ENCODE results near the gene FCRL2.

FCRL2 gene

DNA sequence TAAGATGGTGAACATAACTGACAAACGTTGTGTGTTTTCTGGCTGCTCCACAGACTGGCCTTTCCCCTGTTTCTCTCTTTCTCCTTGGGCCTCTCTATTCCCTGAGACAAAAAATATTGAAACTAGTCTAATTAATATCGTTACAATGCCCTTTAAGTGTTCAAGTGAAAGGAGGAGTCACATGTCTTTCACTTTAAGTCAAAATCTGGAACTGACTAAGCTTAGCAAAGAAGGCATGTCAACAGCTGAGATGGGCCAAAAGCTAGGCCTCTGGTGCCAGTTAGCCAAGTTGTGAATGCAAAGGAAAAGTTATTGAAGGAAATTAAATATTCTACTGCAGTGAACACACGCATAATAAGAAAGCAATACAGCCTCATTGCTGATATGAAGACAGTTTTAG, 44.2 kb downstream of the FCRL2 start:
- Histone ChIP-seq H3K27ac (no peak overlapping the region), H3K4me3 (no peak overlapping the region)
- no peak for DNase-seq (ENCODE audit: low spot score)
- TF ChIP-seq, protein P1, sequence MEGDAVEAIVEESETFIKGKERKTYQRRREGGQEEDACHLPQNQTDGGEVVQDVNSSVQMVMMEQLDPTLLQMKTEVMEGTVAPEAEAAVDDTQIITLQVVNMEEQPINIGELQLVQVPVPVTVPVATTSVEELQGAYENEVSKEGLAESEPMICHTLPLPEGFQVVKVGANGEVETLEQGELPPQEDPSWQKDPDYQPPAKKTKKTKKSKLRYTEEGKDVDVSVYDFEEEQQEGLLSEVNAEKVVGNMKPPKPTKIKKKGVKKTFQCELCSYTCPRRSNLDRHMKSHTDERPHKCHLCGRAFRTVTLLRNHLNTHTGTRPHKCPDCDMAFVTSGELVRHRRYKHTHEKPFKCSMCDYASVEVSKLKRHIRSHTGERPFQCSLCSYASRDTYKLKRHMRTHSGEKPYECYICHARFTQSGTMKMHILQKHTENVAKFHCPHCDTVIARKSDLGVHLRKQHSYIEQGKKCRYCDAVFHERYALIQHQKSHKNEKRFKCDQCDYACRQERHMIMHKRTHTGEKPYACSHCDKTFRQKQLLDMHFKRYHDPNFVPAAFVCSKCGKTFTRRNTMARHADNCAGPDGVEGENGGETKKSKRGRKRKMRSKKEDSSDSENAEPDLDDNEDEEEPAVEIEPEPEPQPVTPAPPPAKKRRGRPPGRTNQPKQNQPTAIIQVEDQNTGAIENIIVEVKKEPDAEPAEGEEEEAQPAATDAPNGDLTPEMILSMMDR (IDR thresholded peaks at IDR 0.05): no peak

DNA sequence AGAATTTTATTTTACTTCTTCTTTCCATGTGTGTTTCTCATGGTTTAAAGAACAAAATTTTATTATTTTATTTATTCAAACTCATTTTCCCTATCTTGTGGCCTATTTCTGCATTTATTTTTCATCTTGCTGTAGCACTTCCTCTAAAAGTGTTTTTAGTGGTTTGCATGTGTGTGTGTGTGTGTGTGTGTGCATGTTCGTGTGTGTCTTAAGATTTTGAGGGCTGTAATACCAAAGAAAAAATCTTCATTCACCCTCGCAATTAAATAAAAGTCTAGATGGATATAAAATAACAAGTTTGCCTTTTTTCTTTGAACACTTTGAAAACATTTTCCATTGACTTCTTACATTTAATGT, 51.7 kb downstream of the FCRL2 start:
- no peak for DNase-seq (ENCODE audit: low spot score)
- TF ChIP-seq, protein P1 (IDR thresholded peaks at IDR 0.05): no peak
- Histone ChIP-seq H3K27ac (no peak overlapping the region), H3K4me3 (no peak overlapping the region)

DNA sequence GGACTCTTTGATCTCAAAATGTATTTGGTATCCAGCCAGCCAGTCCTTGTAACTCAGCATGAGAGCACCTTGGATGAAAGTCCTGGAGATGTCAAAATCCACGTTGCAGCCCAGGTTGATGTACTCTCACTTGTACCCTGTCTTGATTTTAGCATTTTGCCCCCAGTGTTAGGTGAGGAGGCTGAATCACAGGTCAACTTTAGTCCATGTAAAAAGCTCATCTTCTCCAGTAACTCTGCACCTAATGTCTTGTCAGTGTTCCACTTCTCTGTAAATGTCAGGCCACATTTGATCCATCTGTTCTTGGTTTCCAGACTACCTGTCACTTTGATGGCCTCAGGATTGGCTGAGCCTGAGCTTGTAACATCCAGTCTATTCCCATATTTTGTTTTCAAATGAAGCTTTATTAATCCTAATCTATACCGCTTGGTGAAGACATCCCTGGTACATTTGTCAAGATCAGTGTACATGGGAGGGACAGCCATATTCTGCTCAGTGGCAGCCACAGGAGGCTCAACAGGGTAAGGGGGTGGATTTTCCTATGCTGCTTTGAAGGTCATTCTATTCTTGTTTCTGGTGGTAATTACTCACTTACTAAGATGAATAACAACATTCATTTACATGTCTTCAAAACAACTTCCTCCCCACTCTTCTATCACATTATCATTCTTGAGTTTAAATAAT, 52.3 kb downstream of the FCRL2 start:
- no peak overlapping the region for H3K27ac ChIP-seq
- H3K4me3 ChIP-seq: no peak overlapping the region
- TF ChIP-seq, protein P1 (IDR thresholded peaks at IDR 0.05): no peak
- no peak for DNase-seq (ENCODE audit: low spot score)

DNA sequence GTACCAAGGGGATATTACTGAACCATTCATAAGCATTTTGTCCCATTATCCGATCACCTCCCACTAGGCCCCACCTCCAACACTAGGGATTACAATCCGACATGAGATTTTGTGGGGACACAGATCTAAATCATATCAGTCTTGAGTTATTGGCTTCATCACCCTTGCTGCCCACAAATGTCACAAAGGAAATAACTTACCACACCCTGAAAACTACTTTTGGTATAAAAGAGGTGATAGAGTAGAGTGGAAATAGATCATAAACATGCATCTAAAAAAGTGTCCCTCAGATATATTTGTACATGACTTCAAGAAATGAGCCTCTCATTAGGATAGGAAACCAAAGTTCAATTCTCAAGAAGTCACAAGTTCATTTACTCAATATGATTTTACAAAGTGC, 53.8 kb downstream of the FCRL2 start:
- Histone ChIP-seq H3K4me3 (no peak overlapping the region), H3K27ac (no peak overlapping the region)
- TF ChIP-seq, protein P1 (IDR thresholded peaks at IDR 0.05): no peak
- no peak for DNase-seq (ENCODE audit: low spot score)

DNA sequence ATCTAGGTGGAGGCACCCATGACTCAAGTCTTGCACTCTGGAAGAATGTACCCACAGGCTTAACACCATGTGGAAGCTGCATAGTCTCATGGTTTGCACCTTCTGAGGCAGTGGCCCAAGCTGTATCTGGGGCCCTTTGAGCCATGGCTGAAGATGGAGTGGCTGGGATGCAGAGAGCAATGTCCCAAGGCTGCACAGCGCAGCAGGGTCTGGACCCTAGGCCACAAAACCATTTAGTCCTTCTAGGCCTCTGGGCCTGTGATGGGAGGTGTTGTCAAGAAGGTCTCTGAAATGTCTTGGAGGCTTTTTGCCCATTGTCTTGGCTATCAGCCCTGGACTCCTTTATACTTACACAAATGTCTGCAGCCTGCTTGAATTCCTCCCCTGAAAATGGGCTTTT, 54.9 kb downstream of the FCRL2 start:
- no peak overlapping the region for H3K27ac ChIP-seq
- no peak overlapping the region for H3K4me3 ChIP-seq
- TF ChIP-seq, protein P1 (IDR thresholded peaks at IDR 0.05): no peak
- no peak for DNase-seq (ENCODE audit: low spot score)

DNA sequence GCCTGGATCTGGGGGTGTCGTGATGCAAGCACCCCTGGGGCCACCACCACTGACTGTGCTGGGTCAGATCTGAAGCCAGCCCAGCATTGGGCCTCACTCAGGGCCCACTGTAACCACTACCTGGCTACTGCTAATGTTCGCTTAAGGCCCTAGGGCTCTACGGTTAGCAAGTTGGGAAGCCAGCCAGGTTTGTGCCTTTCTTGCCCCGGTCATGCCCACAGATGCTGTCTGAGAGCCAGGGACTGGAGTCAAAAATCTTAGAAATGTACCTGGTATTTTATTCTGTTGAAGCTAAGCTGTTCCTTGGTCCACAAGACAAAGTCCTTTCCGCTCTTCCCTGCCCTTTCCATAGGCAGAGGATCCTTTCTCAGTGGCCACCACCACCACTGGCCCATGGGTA, 61.2 kb downstream of the FCRL2 start:
- TF ChIP-seq, protein P1 (IDR thresholded peaks at IDR 0.05): no peak
- no peak overlapping the region for H3K27ac ChIP-seq
- no peak overlapping the region for H3K4me3 ChIP-seq
- DNase-seq (ENCODE audit: low spot score): no peak

DNA sequence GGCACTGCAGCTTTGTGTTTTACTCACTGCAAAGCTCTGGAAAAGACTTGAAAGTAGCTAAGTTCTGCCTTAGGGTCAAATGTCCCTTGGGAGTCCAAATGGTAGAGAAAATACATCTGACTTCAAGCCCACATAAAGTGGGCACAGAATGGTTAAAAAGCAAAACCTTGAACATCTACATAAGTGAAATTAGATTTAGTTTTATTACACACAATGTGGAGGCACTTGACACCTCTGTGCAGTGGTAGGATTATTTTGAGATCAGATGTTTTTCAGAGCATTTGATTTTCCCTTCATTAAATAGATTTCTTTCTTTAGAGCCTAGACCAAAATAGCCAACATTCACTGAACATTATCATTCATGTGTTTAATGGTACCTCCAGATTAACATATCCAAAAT, 65.1 kb downstream of the FCRL2 start:
- DNase-seq (ENCODE audit: low spot score): no peak
- no peak overlapping the region for H3K27ac ChIP-seq
- TF ChIP-seq, protein P1 (IDR thresholded peaks at IDR 0.05): no peak
- H3K4me3 ChIP-seq: no peak overlapping the region
